Stimulated activated CD8-positive, alpha-beta memory T cell treated with anti-CD3 and anti-CD28 coated beads, Interleukin-15, amount 100 ng/mL, for 48 hours (primary cell): ENCODE data around the gene NR3C1.
"Not testable (repeated sequence)": the region's sequence is repeated elsewhere in the genome, so short reads cannot be mapped to it uniquely, and the experiment has no call there.

Source experiments
- DNase-seq, 2 donors: peaks; one replicate each; pipeline ENCODE4 v3.0.0-alpha.2; 2020; ENCODE audit warnings: low read depth in 2 of 2

The NR3C1 gene

DNA sequence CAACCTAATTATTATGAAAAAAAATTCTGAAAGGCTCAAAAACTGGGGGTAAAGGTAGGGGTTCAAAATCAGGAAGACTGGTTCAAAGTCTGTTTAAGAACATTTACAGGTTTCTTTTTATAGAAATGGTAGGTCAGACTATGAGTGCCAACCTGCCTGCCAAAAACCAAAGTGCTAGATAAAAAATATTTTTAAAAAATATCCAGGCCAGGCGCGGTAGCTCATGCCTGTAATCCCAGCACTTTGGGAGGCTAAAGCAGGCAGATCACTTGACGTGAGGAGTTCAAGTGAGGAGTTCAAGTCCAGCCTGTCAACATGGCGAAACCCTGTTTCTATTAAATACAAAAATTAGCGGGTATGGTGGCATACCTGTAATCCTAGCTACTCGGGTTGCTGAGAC, 67.0 kb downstream of the NR3C1 start:
- DNase-seq = no peak

DNA sequence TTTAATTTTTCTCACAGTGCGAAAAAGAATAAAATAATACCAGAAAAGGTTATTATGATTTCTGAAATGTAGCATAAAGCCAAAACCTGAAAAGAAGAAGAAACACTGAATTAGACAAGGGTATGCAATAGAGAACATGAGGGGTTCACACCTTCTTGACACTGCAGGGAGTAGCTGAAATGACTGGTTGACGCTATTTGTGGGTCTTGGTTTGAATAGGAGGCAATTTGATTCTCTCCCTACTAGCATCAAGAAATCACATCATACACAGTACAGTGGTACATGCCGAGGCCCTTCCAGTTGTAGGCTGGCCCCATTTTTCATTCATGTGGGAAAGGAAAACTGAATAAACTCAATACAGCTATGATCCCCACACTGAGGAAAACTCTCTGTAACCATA, 68.6 kb downstream of the NR3C1 start:
- DNase-seq = no peak

DNA sequence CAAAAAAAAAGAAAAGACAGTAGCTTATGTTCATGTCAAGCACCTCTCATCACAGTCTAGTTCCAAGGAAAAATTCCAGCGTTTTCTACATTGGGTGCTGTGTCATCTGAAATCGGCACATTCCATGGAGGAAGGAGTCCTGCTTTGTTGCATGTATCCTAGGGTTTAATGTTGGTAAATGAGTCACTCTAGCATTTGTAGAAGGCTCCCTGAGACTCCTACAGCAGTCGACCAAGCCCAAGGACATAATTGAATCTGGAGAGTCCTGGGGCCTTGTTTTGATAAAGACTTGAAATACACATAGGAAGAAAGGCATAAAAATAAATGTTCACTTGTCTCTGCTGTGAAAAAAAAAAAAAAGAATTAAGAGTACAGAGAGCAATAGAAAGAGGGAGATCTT, 69.1 kb downstream of the NR3C1 start:
- not testable (repeated sequence) for DNase-seq

DNA sequence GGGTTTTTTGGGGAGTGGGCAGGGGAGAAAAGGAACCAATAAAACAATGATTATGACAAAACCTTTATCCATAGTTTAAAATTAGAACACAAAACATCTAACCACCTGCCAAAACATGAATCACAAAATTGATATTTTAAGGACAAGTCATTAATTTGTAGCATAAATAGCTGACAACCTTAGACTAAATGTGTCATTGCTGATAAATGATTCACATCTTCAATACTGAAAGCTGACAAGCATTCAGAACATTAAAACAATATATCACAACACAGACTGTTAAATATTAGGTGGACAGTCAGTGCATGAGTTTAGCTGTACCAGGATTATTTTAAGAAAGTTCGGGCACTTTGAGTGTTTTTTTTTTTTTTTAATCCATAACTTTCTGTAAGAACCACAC, 71.5 kb downstream of the NR3C1 start:
- DNase-seq = no peak

DNA sequence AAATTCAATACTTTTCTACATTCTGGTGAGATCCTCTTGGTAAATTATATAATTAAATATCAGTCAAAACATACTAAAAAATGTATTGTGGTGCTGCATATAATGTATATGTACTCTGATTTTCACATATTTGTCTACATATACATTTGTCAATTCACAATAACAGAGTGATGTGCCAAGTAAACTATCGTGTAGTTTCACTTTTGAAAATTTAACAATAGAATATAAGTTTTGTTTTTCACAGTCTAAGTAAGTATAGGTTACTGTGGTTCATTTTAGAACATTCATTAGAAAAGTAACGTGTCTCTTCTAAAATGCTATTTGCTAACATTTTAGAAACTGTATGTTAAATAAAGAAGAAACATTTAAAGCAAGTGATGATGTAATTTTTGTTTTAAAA, 73.6 kb downstream of the NR3C1 start:
- DNase-seq = no peak

DNA sequence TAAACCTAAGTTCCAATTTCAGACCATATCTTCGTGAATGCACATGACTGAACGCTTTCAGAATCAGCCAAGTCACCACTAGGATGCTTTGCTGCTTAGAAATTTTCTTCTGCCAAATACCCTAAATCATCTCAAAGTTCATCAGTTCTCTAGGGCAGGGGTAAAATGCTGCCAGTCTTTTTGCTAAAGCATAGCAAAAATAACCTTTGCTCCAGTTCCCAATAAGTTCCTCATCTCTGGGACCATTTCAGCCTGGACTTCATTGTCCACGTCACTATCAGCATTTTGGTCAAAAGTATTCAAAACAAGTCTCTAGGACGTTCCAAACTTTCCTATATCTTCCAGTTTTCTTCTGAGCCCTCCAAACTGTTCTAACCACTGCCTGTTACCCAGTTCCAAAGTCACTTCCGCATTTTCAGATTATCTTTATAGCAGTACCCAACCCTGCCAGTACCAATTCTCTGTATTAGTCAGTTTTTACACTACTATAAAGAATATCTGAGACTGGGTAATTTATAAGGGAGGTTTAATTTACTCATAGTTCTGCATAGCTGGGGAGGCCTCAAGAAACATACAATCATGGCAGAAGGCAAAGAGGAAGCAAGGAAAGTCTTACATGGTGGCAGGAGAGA, 74.8 kb downstream of the NR3C1 start:
- DNase-seq = no peak

DNA sequence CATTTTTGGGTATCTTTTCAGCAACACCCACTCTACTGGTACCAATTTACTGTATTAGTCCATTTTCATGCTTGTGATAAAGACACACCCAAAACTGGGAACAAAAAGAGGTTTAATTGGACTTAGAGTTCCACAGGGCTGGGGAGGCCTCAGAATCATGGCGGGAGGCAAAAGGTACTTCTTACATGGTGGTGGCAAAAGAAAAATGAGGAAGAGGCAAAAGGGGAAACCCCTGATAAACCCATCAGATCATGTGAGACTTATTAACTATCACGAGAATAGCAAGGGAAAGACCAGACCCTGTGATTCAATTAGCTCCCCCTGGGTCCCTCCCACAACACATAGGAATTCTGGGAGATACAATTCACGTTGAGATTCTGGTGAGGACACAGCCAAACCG, 78.4 kb downstream of the NR3C1 start:
- not testable (repeated sequence) for DNase-seq

DNA sequence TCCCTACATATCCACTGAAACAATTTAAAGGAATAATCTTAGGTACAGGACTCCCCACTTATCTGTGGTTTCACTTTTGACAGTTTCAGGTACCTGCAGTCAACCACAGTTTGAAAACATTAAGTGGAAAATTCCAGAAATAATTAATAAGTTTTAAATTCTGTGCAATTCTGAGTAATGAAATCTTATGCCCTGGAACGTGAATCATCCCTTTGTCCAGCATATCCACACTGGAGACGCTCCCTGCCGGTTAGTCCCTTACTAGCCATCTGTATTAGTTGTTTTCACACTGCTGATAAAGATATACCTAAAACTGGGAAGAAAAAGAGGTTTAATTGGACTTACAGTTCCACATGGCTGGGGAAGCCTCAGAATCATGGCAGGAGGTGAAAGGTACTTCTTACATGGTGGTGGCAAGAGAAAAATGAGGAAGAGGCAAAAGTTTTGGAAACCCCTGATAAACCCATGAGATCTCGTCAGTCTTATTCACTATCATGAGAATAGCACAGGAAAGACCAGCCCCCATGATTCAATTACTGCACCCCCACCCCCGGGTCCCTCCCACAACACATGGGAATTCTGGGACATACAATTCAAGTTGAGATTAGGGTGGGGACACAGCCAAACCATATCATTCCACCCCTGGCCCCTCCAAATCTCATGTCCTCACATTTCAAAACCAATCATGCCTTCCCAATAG, 80.4 kb downstream of the NR3C1 start:
- DNase-seq = not testable (repeated sequence)

DNA sequence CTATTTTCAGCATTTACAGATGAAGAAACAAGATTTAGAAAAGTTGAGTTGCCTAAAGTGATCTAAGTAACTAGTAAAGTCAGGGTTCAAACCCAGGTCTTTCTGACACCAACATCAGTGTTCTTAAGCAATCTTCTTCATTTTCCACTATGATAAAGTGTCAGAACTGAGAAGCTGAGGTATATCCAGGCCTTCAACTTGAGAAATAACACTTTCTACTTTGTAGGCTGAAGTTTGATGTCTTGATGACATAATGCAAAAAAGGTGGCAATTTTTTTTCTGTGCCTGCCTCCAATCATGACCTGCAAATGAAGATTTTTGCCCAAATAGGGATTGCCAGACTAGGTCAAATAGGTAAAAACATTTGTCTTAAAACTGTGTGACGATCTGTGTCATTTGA, 81.3 kb downstream of the NR3C1 start:
- no peak for DNase-seq

DNA sequence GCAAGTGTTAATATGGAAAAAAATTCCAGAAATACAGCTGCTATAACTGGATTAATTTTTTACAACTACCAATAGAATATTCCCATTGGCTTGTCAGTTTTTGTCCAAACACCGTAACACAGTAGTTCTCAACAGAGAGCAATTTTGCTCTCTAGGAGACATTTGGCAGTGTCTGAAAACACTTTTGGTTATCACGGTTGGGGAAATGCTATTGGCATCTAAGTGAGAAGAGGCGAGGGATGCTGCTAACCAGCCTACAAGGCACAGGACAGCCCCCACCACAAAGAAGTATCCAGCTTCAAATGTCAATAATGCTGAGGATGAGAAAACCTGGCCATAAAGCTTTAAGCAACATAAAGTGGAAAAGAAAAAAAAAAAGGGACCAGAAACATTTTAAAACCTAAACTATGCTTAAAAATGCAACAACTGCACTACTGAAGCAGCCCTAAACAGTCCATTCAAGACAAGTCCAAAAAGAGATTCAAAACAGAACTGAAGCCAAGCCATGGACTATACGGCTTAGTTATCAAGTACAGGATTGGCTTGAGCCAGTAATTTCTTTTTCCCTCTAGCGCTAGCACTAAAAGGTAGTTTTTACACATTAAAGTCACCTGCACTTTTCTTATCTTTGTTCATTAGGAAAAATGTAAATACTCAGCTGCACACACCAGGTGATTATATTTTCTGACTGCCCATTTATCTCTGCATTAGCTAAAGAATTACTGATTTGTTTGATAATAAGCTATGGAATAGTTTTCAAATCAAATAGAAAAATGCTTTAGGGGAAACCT, 83.9 kb downstream of the NR3C1 start:
- DNase-seq = no peak

DNA sequence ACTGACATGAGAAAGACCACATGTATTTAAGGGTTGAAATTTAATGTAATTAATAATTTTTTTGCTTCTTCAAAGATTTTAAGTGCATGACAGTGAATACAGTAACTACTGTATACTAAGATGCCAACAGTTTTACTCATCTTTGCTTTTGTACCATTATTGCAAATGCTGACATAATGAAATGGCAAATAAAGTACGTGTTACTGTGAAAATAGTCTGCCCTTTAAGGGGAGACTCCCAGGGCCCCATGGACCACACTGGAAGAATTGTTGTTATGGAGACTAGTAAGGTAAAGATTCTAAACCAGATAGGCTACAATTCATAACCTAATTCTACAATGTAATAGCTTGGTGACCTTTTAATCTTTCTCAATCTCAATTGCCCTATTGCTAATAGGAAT, 84.7 kb downstream of the NR3C1 start:
- DNase-seq = no peak

DNA sequence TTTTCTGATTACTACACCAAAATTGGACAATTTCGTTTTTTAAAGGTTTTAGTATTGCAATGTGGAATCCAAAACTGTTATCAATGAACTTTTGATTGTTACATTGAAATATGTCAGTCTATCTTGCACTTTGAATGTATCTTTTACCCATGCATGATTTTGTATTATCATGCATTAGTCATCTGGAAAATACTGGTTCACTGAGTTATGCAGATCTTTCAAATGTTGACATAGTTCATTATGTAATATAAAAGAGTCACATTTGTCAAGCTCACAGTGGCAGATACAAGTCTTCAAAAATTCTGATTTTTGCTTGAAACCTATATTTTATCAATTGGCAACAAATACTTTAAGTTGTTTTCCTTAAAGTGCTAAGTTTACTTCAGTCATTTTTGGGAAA, 85.2 kb downstream of the NR3C1 start:
- no peak for DNase-seq

DNA sequence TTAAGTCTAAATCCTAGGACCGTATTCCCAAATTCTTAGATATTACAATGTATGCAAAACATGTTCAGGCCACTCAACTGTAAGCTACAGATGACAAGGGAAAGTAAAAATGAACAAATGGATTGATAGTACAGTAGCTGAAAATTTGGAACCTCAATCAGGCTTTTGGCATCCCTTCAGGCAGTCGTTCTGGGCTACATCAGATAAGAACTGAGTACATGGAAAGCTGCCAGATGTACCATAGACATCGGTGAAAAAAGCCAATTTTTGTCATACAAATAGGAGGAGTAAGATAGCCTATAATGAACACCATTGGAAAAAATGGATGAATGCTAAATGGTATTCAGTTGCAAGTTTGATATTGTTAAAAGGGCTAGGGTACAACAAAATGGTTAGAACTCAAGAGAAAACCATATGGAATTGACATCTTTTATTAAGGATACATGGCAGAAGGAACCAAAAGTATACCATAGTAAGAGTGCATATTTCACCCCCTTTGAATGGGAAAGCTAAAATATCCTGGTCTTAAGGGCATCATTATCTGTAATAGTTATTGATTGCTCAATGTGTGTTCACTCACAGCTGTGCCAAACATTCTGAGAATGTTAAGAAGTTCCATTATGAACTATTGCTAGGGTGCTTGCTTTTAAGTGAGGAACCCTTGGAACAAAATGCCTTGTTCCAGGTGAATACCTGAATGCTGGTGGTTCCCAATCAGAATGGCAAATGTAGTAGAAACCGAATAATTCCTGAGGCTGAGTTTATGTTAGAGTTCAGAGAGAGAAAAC, 86.4 kb downstream of the NR3C1 start:
- no peak for DNase-seq

DNA sequence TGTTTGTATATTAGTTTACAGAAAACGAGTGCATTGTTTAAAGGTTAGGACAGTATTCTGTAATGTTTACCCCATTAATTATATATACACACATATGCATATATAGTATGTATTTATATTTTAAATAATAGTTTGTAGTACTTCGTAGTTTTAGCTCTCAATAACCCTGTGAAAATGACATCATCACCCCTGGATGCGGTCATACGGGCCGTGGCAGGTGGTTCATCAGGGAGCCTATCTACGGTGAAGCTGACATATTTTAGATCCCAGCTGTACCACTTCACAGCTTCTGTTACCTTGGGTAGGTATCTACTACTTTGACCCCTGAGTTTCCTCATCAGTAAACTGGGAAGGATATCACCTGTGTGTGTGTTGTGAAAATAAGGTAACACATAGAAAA, 87.1 kb downstream of the NR3C1 start:
- no peak for DNase-seq

DNA sequence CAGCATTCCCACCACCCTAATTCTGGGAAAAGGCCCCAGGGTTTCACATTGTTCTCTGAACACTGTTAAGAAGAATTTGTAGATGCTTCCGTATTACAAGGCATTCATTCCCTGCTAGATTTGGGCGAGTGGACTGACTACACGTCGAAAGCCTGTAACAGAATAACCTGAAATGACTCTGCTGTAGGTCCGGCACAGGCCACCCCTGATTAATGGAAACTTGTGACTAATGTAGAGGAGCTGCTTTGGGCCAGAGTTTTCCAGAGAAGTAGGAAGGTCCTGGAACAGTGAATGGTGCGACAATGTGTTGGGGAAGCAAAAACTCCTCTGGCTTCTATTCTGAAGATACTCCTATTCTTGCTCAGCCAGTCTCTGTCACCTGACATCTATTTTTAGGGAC, 87.6 kb downstream of the NR3C1 start:
- no peak for DNase-seq

DNA sequence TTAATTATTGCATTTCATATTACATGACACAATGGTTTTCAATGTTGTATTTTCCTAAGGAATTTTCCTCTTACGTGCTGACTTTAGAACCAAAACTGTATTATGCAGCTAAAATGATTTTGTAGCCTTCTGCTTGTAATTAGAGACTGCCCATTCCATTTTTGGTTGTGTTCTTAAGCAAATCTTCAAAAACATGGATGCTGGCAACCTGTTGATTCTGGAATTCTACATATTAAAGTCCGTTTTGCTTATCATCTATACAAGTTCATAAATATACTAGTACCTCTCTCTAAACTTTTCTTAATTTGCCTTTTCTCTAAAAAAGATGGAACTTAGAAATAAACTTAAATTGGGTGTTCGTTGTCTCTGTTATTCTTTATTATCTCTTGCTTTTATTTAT, 88.3 kb downstream of the NR3C1 start:
- DNase-seq = no peak

DNA sequence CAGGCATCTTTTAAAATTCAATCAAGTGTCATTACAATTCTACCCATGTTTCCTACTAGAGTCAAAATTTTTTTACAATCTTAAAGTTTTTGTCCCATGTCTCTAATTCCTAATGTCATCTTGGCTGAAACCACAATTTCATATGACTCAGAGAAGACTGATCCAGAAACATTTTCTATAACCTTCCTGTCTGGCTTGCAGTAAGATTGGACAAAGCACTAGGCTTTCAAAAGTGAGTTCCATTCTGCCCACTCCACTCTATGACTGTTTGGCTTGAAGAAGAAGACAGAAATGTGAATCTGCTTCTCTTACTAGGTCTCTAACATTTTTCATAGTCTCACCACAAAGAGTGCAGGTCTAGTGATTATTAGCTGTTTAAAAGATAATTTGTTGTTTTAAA, 88.8 kb downstream of the NR3C1 start:
- DNase-seq = no peak

DNA sequence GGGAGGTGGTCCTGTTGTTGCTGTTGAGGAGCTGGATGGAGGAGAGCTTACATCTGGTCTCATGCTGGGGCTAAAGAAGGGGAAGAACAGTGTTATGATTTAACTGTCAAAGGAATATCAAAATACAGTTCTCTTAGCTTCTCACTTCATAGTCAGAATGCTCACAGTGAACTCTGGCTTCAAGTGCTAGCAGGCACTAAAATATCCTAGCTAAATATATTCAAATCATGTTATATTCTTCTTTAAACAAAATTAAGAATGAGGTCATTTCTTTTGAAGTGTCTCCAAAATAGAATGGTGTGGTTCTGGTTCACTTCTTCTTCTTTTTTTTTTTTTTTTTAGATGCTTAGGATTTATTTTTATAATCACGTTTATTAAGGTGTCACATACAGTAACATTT, 89.4 kb downstream of the NR3C1 start:
- no peak for DNase-seq

DNA sequence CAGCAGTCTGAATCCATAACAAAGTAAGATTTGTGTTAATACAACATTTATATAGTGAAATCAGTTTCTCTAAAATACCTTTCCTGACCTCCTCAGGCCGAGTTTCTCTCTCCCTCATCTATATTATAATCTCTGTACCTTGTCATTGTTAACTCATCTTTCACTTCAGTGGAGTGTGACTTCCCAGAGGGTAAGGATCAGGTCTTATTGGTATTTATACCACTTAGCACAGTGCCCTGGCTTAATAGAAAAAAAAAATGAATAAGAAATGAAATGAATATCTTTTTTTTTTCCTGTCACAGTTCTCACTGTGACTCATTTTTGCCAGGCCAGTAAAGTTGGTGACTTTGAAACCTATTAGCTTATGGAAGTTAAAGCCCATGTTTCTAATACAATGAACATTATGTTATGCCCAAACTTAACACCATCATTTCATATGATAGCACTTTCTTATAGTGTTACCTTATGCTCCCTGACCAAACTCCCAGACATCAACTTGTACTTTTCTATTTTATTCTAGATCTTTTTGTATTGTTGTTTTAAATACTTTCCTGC, 90.1 kb downstream of the NR3C1 start:
- DNase-seq = no peak

DNA sequence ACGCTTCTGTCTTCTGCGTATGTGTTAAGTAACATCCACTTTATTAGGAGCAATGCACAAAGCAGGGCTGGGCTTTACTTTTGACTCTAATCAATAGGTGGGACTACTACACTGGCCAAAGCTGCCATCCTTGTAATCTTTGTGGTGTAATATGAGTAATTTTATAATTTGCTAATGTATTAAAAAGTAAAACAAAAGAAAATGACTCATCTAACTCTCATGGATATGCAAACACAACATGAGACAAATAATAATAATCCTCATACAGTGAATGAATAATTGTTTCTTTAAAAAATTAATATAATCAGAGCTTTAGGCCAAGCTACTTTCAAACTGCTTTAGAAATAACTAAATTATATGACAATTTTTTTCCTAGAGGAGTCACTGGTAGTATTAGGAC, 90.7 kb downstream of the NR3C1 start:
- DNase-seq = no peak

DNA sequence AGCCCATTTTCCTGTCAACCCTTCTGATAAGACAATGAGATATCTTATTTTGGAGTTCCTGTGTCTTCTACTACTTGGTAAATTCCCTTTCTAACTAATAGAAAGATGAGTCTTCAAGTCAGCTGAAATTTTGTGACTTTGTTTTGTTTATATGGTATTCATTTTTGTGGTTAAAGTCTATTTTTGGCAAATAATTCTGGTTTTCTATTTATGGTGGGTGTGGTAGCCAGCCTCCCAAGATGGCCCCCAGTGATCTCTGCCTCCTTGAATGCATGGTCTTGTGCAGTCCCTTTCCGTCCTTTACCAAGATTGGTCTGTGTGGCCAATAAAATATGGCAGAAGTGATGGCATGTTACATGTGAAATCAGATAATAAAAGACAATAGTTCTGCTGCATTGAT, 91.5 kb downstream of the NR3C1 start:
- DNase-seq = no peak

DNA sequence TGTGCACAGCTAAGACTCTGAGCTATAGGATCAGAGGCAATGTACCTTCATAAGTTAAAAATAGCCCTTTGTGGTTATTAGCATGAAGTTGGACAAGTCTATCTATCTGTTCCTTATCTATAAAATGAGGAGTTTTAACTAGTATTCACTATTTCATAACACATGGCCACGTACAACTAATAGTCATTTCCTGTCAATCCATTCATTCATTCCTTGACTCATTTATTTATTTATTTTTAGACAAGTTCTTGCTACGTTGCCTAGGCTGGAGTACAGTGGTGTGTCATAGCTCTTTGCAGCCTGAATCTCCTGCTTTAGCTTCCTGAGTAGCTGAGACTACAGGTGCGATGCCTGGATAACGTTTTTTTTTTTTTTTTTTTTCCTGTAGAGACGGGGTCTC, 92.1 kb downstream of the NR3C1 start:
- no peak for DNase-seq
